SK-N-SH (cell line): ENCODE data around the gene CHAT. TPM values are rescaled to one million over a fixed set of nuclear protein-coding genes. Genes with fewer than 3 reads are reported as not detected.

Experiments used
- CTCF ChIA-PET: fragments of 300-600, 350-600 bp; formaldehyde crosslinking; extraction: SDS; loops from one replicate; lab custom pipeline; 2021; lab: Yijun Ruan, JAX
- POLR2A ChIA-PET: fragments of 350-600 bp; sonication (Branson Sonifier 250); formaldehyde crosslinking; extraction: SDS; loops from one replicate; lab custom pipeline; 2020; ENCODE audit warnings: antibody characterized with exemption, inconsistent platforms; lab: Yijun Ruan, JAX
- DNase-seq: peaks from one replicate; pipeline ENCODE4 v3.0.0; 2012
- H2AFZ ChIP-seq: fragments of 200-600 bp; sonication (generic); 2 replicates; pipeline ENCODE4 v1.8.1; 2016; ENCODE audit warnings: antibody characterized with exemption, mild to moderate bottlenecking, low read depth
- H3F3A ChIP-seq: fragments of 200-600 bp; sonication (generic); replicated peaks from 2 replicates; pipeline ENCODE3; 2016; ENCODE audit warnings: antibody characterized with exemption, mild to moderate bottlenecking; ENCODE audit not compliant: insufficient read depth
- H3K27ac ChIP-seq, 2 experiments: fragments of 200-500 bp in 1 of 2; fragments of 200-600 bp in 1 of 2; sonication (Bioruptor generic) in 1 of 2; sonication (generic), shearing (Covaris generic) in 1 of 2; 2 replicates each; pipeline versions ENCODE4 v1.5.1 to v1.6.1; 2014 to 2016; ENCODE audit warnings: low read depth in 2 of 2, inconsistent platforms in 1 of 2, low read length in 1 of 2, mild to moderate bottlenecking in 1 of 2, mixed read lengths in 1 of 2
- H3K27me3 ChIP-seq: fragments of 200-600 bp; sonication (generic), shearing (Covaris generic); 2 replicates; pipeline ENCODE4 v1.6.1; 2016; ENCODE audit warnings: mixed run types; ENCODE audit not compliant: insufficient read depth
- H3K36me3 ChIP-seq, 2 experiments: fragments of 200-500 bp in 1 of 2; fragments of 200-600 bp in 1 of 2; sonication (Bioruptor generic) in 1 of 2; sonication (generic) in 1 of 2; replicated peaks in 1 of 2; 2 replicates each; pipeline versions ENCODE3 to v1.5.1; 2014 to 2016; ENCODE audit warnings: low read length in 1 of 2, mild to moderate bottlenecking in 1 of 2; ENCODE audit not compliant: insufficient read depth in 2 of 2, control insufficient read depth in 1 of 2
- H3K4me1 ChIP-seq, 2 experiments: fragments of 200-500 bp in 1 of 2; fragments of 200-600 bp in 1 of 2; sonication (Bioruptor generic) in 1 of 2; sonication (generic), shearing (Covaris generic) in 1 of 2; 2 replicates each; pipeline versions ENCODE4 v1.5.1 to v1.6.1; 2014 to 2016; ENCODE audit warnings: low read depth in 1 of 2, low read length in 1 of 2, mixed run types in 1 of 2; ENCODE audit not compliant: insufficient read depth in 2 of 2, control insufficient read depth in 1 of 2
- H3K4me2 ChIP-seq: fragments of 200-600 bp; sonication (generic), shearing (Covaris generic); 2 replicates; pipeline ENCODE4 v1.6.1; 2017; ENCODE audit warnings: mixed run types
- H3K4me3 ChIP-seq, 2 experiments: fragments of 200-500 bp in 1 of 2; fragments of 200-600 bp in 1 of 2; sonication (Bioruptor generic) in 1 of 2; sonication (generic), shearing (Covaris generic) in 1 of 2; 2 replicates each; pipeline versions ENCODE4 v1.5.1 to v1.8.1; 2014 to 2016; ENCODE audit warnings: low read depth in 2 of 2, inconsistent platforms in 1 of 2, low read length in 1 of 2, mild to moderate bottlenecking in 1 of 2, mixed read lengths in 1 of 2, moderate library complexity in 1 of 2
- H3K79me2 ChIP-seq: fragments of 200-600 bp; sonication (generic); 2 replicates; pipeline ENCODE4 v1.8.1; 2017; ENCODE audit warnings: mild to moderate bottlenecking; ENCODE audit not compliant: insufficient read depth
- H3K9ac ChIP-seq: fragments of 200-600 bp; sonication (generic); 2 replicates; pipeline ENCODE4 v1.6.1; 2017; ENCODE audit warnings: mixed run types
- H3K9me2 ChIP-seq: fragments of 200-600 bp; sonication (generic); 2 replicates; pipeline ENCODE4 v1.6.1; 2017; ENCODE audit warnings: mixed run types
- H3K9me3 ChIP-seq: fragments of 200-600 bp; sonication (generic); 2 replicates; pipeline ENCODE4 v1.6.1; 2017; ENCODE audit warnings: mixed run types, mild to moderate bottlenecking, moderate library complexity
- H4K20me1 ChIP-seq: fragments of 200-600 bp; sonication (generic); 2 replicates; pipeline ENCODE4 v1.6.1; 2017; ENCODE audit warnings: mild to moderate bottlenecking, mixed run types; ENCODE audit not compliant: insufficient read depth
- CHD2 ChIP-seq: fragments of 150-350 bp; IDR thresholded peaks from 2 replicates; pipeline ENCODE4 v1.6.1; 2018; ENCODE audit warnings: low read length; ENCODE audit not compliant: partially characterized antibody
- GABPA ChIP-seq: IDR thresholded peaks from 2 replicates; pipeline ENCODE4 v1.4.0; 2012; ENCODE audit warnings: low read depth, mild to moderate bottlenecking
- IRF3 ChIP-seq: fragments of 150-350 bp; IDR thresholded peaks from 2 replicates; pipeline ENCODE4 v1.6.1; 2016; ENCODE audit warnings: mild to moderate bottlenecking, low read depth, low read length
- JUND ChIP-seq: IDR thresholded peaks from 2 replicates; pipeline ENCODE4 v1.4.0; 2012
- MEF2A ChIP-seq: IDR thresholded peaks from 2 replicates; pipeline ENCODE4 v1.4.0; 2012; ENCODE audit warnings: low read depth, borderline replicate concordance
- POLR2AphosphoS5 ChIP-seq: IDR thresholded peaks from 2 replicates; pipeline ENCODE4 v1.6.1; 2012; ENCODE audit warnings: low read depth, low read length
- SIN3A ChIP-seq: IDR thresholded peaks from 2 replicates; pipeline ENCODE4 v1.6.1; 2012; ENCODE audit warnings: low read depth, mild to moderate bottlenecking, low read length, moderate library complexity, borderline replicate concordance
- SMC3 ChIP-seq: IDR thresholded peaks from 2 replicates; pipeline ENCODE4 v1.6.1; 2012; ENCODE audit warnings: low read depth, low read length, improper control_type of control experiment
- TAF1 ChIP-seq: IDR thresholded peaks from 2 replicates; pipeline ENCODE4 v1.6.1; 2012; ENCODE audit warnings: low read depth, mild to moderate bottlenecking, low read length, moderate library complexity, borderline replicate concordance
- TCF12 ChIP-seq: IDR thresholded peaks from 2 replicates; pipeline ENCODE4 v1.4.0; 2012
- USF2 ChIP-seq: fragments of 150-350 bp; IDR thresholded peaks from 2 replicates; pipeline ENCODE4 v1.6.1; 2017; ENCODE audit warnings: antibody characterized with exemption, low read length, low read depth, borderline replicate concordance
- YY1 ChIP-seq: IDR thresholded peaks from 2 replicates; pipeline ENCODE4 v1.4.0; 2012; ENCODE audit warnings: low read depth, mild to moderate bottlenecking
- WGBS: methylation state at CpG from one replicate; pipeline ENCODE4 v1.1.6; 2017; ENCODE audit warnings: low lambda C conversion rate; 5-methylcytosine and 5-hydroxymethylcytosine counted together
- polyA plus RNA-seq, 3 experiments: library from polyadenylated mRNA; depleted of rRNA; stranded (reverse); fragments of >200 nt; gene quantifications; 2 replicates each; pipeline ENCODE4 v1.2.3, GENCODE V29; 2012

The CHAT gene
- polyA plus RNA-seq, 1 of the 3 experiments (the other 2 are of a cell fraction): not detected

- peaks cover 0 to 15% of the 10 kb centered on the region in 2 experiments; a peak in 1 of 4 replicates for H3K4me1 ChIP-seq
- H3K9me2 ChIP-seq: no peaks in the 10 kb centered on the region
- no peaks in the 10 kb centered on the region for H4K20me1 ChIP-seq
- no peak overlapping the region for H3K9ac ChIP-seq
- no peaks in the 10 kb centered on the region for H3K36me3 ChIP-seq
- no peaks in the 10 kb centered on the region for H3K79me2 ChIP-seq
- TF ChIP-seq SMC3: no peak
- no peak for TF ChIP-seq TAF1
- no peak for TF ChIP-seq POLR2AphosphoS5
- TF ChIP-seq IRF3: no peak
- no peak for TF ChIP-seq YY1
- no peak for TF ChIP-seq GABPA
- TF ChIP-seq SIN3A: no peak
- H3K4me2 ChIP-seq: no peak overlapping the region
- POLR2A ChIA-PET: interaction anchor here (2.5 kb wide), 1 partner anchor 13 kb away, joined by 7 read pairs; the partner anchor contains the start of gene SLC18A3
- no peaks in the 10 kb centered on the region for H3F3A ChIP-seq
- CTCF ChIA-PET: interaction anchor here (1.2 to 2.3 kb wide), 3 partner anchors 10 to 24 kb away, joined by 3 to 36 read pairs (median 3); no protein-coding TSS in a partner anchor
- no peak overlapping the region for H3K4me3 ChIP-seq
- DNase-seq: no peak
- WGBS: 72% methylated on average over 2 of the region's 3 CpGs
- no peak overlapping the region for H2AFZ ChIP-seq
- no peaks in the 10 kb centered on the region for H3K9me3 ChIP-seq
- H3K27me3 ChIP-seq: no peaks in the 10 kb centered on the region
- no peak overlapping the region for H3K27ac ChIP-seq
Measured at GRCh38 chr10:49596493-49596809, 17.4 kb upstream of the CHAT start.

GRCh38 chr10:49596836-49597235 lies 17.0 kb upstream of the CHAT start:
- Histone ChIP-seq H3K9me3 (no peaks in the 10 kb centered on the region), H3K36me3 (no peaks in the 10 kb centered on the region), H4K20me1 (no peaks in the 10 kb centered on the region), H3F3A (no peaks in the 10 kb centered on the region), H3K27me3 (no peaks in the 10 kb centered on the region), H3K4me3 (no peak overlapping the region), H3K27ac (no peak overlapping the region), H2AFZ (no peak overlapping the region), H3K9ac (no peak overlapping the region), H3K9me2 (no peaks in the 10 kb centered on the region), H3K79me2 (no peaks in the 10 kb centered on the region), H3K4me1 (peaks cover 0 to 16% of the 10 kb centered on the region in 2 experiments; a peak in 1 of 4 replicates), H3K4me2 (no peak overlapping the region)
- CTCF ChIA-PET: interaction anchor here (1.2 kb wide), 1 partner anchor 13 kb away, joined by 3 read pairs; no protein-coding TSS in a partner anchor
- WGBS: 56% methylated on average over 3 of the region's 3 CpGs
- no peak for TF ChIP-seq IRF3
- no peak for TF ChIP-seq MEF2A
- TF ChIP-seq JUND: no peak
- no peak for TF ChIP-seq GABPA
- no peak for TF ChIP-seq TCF12
- TF ChIP-seq YY1: no peak
- no peak for TF ChIP-seq CHD2
- no peak for TF ChIP-seq USF2
- no peak for DNase-seq
- POLR2A ChIA-PET: no interaction called here
